IMR-90 (cell line): Measurements from ENCODE around the gene MEPE. TPM values are rescaled to one million over a fixed set of nuclear protein-coding genes. Genes with fewer than 3 reads are reported as not detected.

ENCODE experiments used
- ATAC-seq: fragments of 200-7000 bp; cut with Tn5 transposase; 2 replicates; pipeline ENCODE4 v1.9.1; 2020; ENCODE audit warnings: low read depth, mild to moderate bottlenecking, moderate library complexity
- BruUV-seq: library from RNA; stranded (reverse); fragments of 400-500 nt; replicated peaks from 2 replicates; lab custom pipeline; 2021; lab: Mats Ljungman, UMichigan
- CTCF ChIA-PET: fragments of 300-600 bp; formaldehyde crosslinking; extraction: SDS; loops from one replicate; lab custom pipeline; 2021; ENCODE audit warnings: antibody characterized with exemption; lab: Yijun Ruan, JAX
- POLR2A ChIA-PET: fragments of 300-600 bp; sonication (Branson Sonifier 250); formaldehyde crosslinking; loops from one replicate; lab custom pipeline; 2022; ENCODE audit warnings: antibody characterized with exemption; ENCODE audit not compliant: unreplicated experiment; lab: Charles Lee
- DNase-seq: peaks from one replicate; pipeline ENCODE4 v3.0.0; 2013
- H2AFZ ChIP-seq: replicated peaks from 2 replicates; pipeline ENCODE3; 2013; ENCODE audit warnings: low read length, mild to moderate bottlenecking; ENCODE audit not compliant: poor library complexity
- H2AK5ac ChIP-seq: 2 replicates; pipeline ENCODE4 v1.6.1; 2013; ENCODE audit warnings: low read depth, low read length, inconsistent platforms
- H2AK9ac ChIP-seq: replicated peaks from 2 replicates; pipeline ENCODE3; 2013; ENCODE audit warnings: mild to moderate bottlenecking, low read depth, low read length, moderate library complexity; ENCODE audit not compliant: poor library complexity
- H2BK120ac ChIP-seq: 2 replicates; pipeline ENCODE4 v1.6.1; 2013; ENCODE audit warnings: low read depth, low read length, inconsistent platforms
- H2BK15ac ChIP-seq: 3 replicates; pipeline ENCODE4 v1.6.1; 2013; ENCODE audit warnings: low read depth, low read length, inconsistent platforms
- H2BK20ac ChIP-seq: 2 replicates; pipeline ENCODE4 v1.6.1; 2013; ENCODE audit warnings: low read depth, mild to moderate bottlenecking, inconsistent platforms, low read length, moderate library complexity
- H2BK5ac ChIP-seq: 2 replicates; pipeline ENCODE4 v1.6.1; 2013; ENCODE audit warnings: mild to moderate bottlenecking, low read depth, low read length, inconsistent platforms; ENCODE audit not compliant: poor library complexity, severe bottlenecking
- H3K14ac ChIP-seq: replicated peaks from 2 replicates; pipeline ENCODE4 v1.6.1; 2013; ENCODE audit warnings: low read depth, low read length, inconsistent platforms
- H3K18ac ChIP-seq: 2 replicates; pipeline ENCODE4 v1.6.1; 2013; ENCODE audit warnings: low read depth, low read length, control low read depth
- H3K23ac ChIP-seq: 2 replicates; pipeline ENCODE4 v1.6.1; 2013; ENCODE audit warnings: low read depth, low read length, inconsistent platforms
- H3K27ac ChIP-seq: 2 replicates; pipeline ENCODE4 v1.5.1; 2013; ENCODE audit warnings: mild to moderate bottlenecking, control low read depth, low read length; ENCODE audit not compliant: insufficient read depth
- H3K27me3 ChIP-seq: 2 replicates; pipeline ENCODE4 v1.6.1; 2013; ENCODE audit warnings: low read length; ENCODE audit not compliant: control insufficient read depth, insufficient read depth
- H3K36me3 ChIP-seq: 2 replicates; pipeline ENCODE4 v1.6.1; 2013; ENCODE audit warnings: low read length, mixed read lengths; ENCODE audit not compliant: control insufficient read depth, insufficient read depth
- H3K4ac ChIP-seq: 2 replicates; pipeline ENCODE4 v1.6.1; 2013; ENCODE audit warnings: low read depth, low read length, inconsistent platforms
- H3K4me1 ChIP-seq: 2 replicates; pipeline ENCODE4 v1.6.1; 2013; ENCODE audit warnings: low read length, mixed read lengths; ENCODE audit not compliant: control insufficient read depth, insufficient read depth
- H3K4me2 ChIP-seq: 2 replicates; pipeline ENCODE4 v1.6.1; 2013; ENCODE audit warnings: low read depth, mild to moderate bottlenecking, control low read depth, low read length, moderate library complexity
- H3K4me3 ChIP-seq: 2 replicates; pipeline ENCODE4 v1.5.1; 2013; ENCODE audit warnings: low read depth, mild to moderate bottlenecking, control low read depth, low read length, moderate library complexity; ENCODE audit not compliant: insufficient read depth
- H3K56ac ChIP-seq: 2 replicates; pipeline ENCODE4 v1.6.1; 2013; ENCODE audit warnings: low read length, inconsistent platforms; ENCODE audit not compliant: insufficient read depth; ENCODE audit errors: extremely low read depth
- H3K79me1 ChIP-seq, 2 experiments: 2 replicates each; pipeline ENCODE4 v1.6.1; 2013; ENCODE audit warnings: low read length in 2 of 2, inconsistent platforms in 1 of 2, low read depth in 1 of 2
- H3K9ac ChIP-seq: 2 replicates; pipeline ENCODE4 v1.6.1; 2013; ENCODE audit warnings: low read depth, low read length, control low read depth
- H3K9me1 ChIP-seq: 2 replicates; pipeline ENCODE4 v1.6.1; 2013; ENCODE audit warnings: low read length, inconsistent platforms; ENCODE audit not compliant: insufficient read depth
- H3K9me3 ChIP-seq: 2 replicates; pipeline ENCODE4 v1.6.1; 2013; ENCODE audit warnings: low read length; ENCODE audit not compliant: control insufficient read depth, insufficient read depth
- H4K20me1 ChIP-seq: 2 replicates; pipeline ENCODE4 v1.6.1; 2013; ENCODE audit warnings: low read length, inconsistent platforms; ENCODE audit not compliant: insufficient read depth
- H4K5ac ChIP-seq: 2 replicates; pipeline ENCODE4 v1.6.1; 2013; ENCODE audit warnings: mild to moderate bottlenecking, low read depth, low read length, control low read depth
- H4K8ac ChIP-seq, 2 experiments: 2 replicates each; pipeline ENCODE4 v1.6.1; 2013; ENCODE audit warnings: low read depth in 2 of 2, low read length in 2 of 2, control low read depth in 1 of 2, inconsistent platforms in 1 of 2
- H4K91ac ChIP-seq: 2 replicates; pipeline ENCODE4 v1.6.1; 2013; ENCODE audit warnings: low read depth, low read length, inconsistent platforms; ENCODE audit not compliant: insufficient read depth
- CEBPB ChIP-seq: IDR thresholded peaks from 2 replicates; pipeline ENCODE4 v1.6.1; 2012; ENCODE audit warnings: low read depth, low read length, improper control_type of control experiment
- CHD1 ChIP-seq: IDR thresholded peaks from 2 replicates; pipeline ENCODE4 v1.6.1; 2012; ENCODE audit warnings: low read depth, low read length, improper control_type of control experiment
- CTCF ChIP-seq: conservative IDR thresholded peaks from 2 replicates; pipeline ENCODE4 v1.5.1; 2012; ENCODE audit warnings: mild to moderate bottlenecking, low read depth, low read length, improper control_type of control experiment
- ELK1 ChIP-seq: fragments of 150-350 bp; IDR thresholded peaks from 2 replicates; pipeline ENCODE4 v1.6.1; 2016; ENCODE audit warnings: low read depth, mild to moderate bottlenecking, low read length, moderate library complexity, borderline replicate concordance
- SMC3 ChIP-seq: fragments of 150-350 bp; IDR thresholded peaks from 2 replicates; pipeline ENCODE4 v1.6.1; 2016; ENCODE audit warnings: low read depth, mild to moderate bottlenecking, antibody characterized with exemption, low read length, moderate library complexity
- dilution Hi-C: fragments of 300-500 bp; cut with HindIII; formaldehyde crosslinking; loops from one replicate; pipeline ENCODE4 v1.14.3; 2018; ENCODE audit warnings: low sequenced_read_pairs; ENCODE audit not compliant: unreplicated experiment
- in situ Hi-C: fragments of 300-500 bp; cut with MboI; formaldehyde crosslinking; loops from 3 replicates; pipeline ENCODE4 v1.14.3; 2019; ENCODE audit warnings: low sequenced_read_pairs, inconsistent platforms, mixed read lengths
- intact Hi-C: fragments of 100-400 bp; cut with micrococcal nuclease; formaldehyde crosslinking; loops from 2 replicates; pipeline ENCODE4 v1.10.0; 2022
- polyA plus RNA-seq, 3 experiments: library from polyadenylated mRNA; depleted of rRNA; stranded (reverse); fragments of >200 nt; gene quantifications; 2 replicates each; pipeline ENCODE4 v1.2.3, GENCODE V29; 2012; ENCODE audit warnings: low replicate concordance in 1 of 3
- total RNA-seq: library from RNA; depleted of rRNA; stranded (reverse); fragments of >200 nt; gene quantifications from 2 replicates; pipeline ENCODE4 v1.2.3, GENCODE V29; 2012

Gene MEPE
- total and polyA plus RNA-seq, 2 of the 4 experiments (the other 2 are of a cell fraction) = not detected

GRCh38 chr4:87853891-87854290 is 21.1 kb downstream of the MEPE start:
- in situ Hi-C loops = loop anchor here (10.0 kb wide), 1 partner anchor 121 kb away; the partner anchor contains the start of gene SPP1
- intact Hi-C loops = loop anchor here (1.0 to 10.0 kb wide), 4 partner anchors 119 to 358 kb away; no protein-coding TSS in a partner anchor
- H3K27ac ChIP-seq = no peak overlapping the region
- no peak overlapping the region for H3K4me2 ChIP-seq
- H3K27me3 ChIP-seq = peaks cover 5% of the 10 kb centered on the region
- no peaks in the 10 kb centered on the region for H3K9me1 ChIP-seq
- H3K4me1 ChIP-seq = no peaks in the 10 kb centered on the region
- no peak overlapping the region for H2BK5ac ChIP-seq
- DNase-seq (no peak), ATAC-seq (no peak)
- no TSS peak for BruUV-seq
- dilution Hi-C loops = no loop called here
- no peaks in the 10 kb centered on the region for H3K9me3 ChIP-seq
- H2BK120ac ChIP-seq = no peak overlapping the region
- H2AFZ ChIP-seq = no peak overlapping the region
- H4K8ac ChIP-seq = no peak overlapping the region
- no peaks in the 10 kb centered on the region for H3K36me3 ChIP-seq
- H3K79me1 ChIP-seq = no peaks in the 10 kb centered on the region
- H3K4me3 ChIP-seq = no peak overlapping the region
- H2BK20ac ChIP-seq = no peak overlapping the region
- no peak overlapping the region for H2BK15ac ChIP-seq
- no peak overlapping the region for H4K5ac ChIP-seq
- H4K20me1 ChIP-seq = no peaks in the 10 kb centered on the region
- H2AK5ac ChIP-seq = no peak overlapping the region
- no peak overlapping the region for H3K4ac ChIP-seq
- no peak overlapping the region for H4K91ac ChIP-seq
- H3K14ac ChIP-seq = no peak overlapping the region
- no peak overlapping the region for H3K56ac ChIP-seq
- POLR2A ChIA-PET = no interaction called here
- no peak overlapping the region for H2AK9ac ChIP-seq
- no peak overlapping the region for H3K9ac ChIP-seq
- CTCF ChIA-PET = interaction anchor here (1.1 to 2.3 kb wide), 2 partner anchors 119 to 358 kb away, joined by 4 to 18 read pairs; no protein-coding TSS in a partner anchor
- no peak overlapping the region for H3K18ac ChIP-seq
- H3K23ac ChIP-seq = no peak overlapping the region
- TF ChIP-seq CTCF = no peak
- no peak for TF ChIP-seq ELK1
- TF ChIP-seq CEBPB = no peak
- TF ChIP-seq CHD1 = no peak
- no peak for TF ChIP-seq SMC3
